ENCODE data around the gene ROR1. TPM values are rescaled to one million over a fixed set of nuclear protein-coding genes. Genes with fewer than 3 reads are reported as not detected.

ROR1 gene
- polyA plus RNA-seq, 1 experiment: 7.1 TPM

GRCh38 chr1:63787875-63788274 lies 14.1 kb downstream of the ROR1 start:
- POLR2A ChIA-PET: no interaction called here
- Histone ChIP-seq H3K4me3 (ENCODE audit: low read depth, low read length) (no peak overlapping the region), H3K27me3 (ENCODE audit: control insufficient read depth, insufficient read depth, low read length) (no peaks in the 10 kb centered on the region), H3K9me3 (ENCODE audit: control insufficient read depth, insufficient read depth, low read length) (no peaks in the 10 kb centered on the region), H3K27ac (ENCODE audit: low read depth, low read length) (no peak overlapping the region)
- CTCF ChIA-PET: interaction anchor here (0.7 kb wide), 1 partner anchor 121 kb away, joined by 4 read pairs; no protein-coding TSS in a partner anchor
- DNase-seq (ENCODE audit: low read depth, low spot score): no peak
- no peak for TF ChIP-seq CTCF (IDR thresholded peaks at IDR 0.05; ENCODE audit: low read depth, low read length)

- ChIA-PET POLR2A (no interaction called here), CTCF (no interaction called here)
- no peaks in the 10 kb centered on the region for H3K9me3 ChIP-seq (ENCODE audit: control insufficient read depth, insufficient read depth, low read length)
- no peak for DNase-seq (ENCODE audit: low read depth, low spot score)
- no peak overlapping the region for H3K27ac ChIP-seq (ENCODE audit: low read depth, low read length)
- no peak overlapping the region for H3K4me3 ChIP-seq (ENCODE audit: low read depth, low read length)
- H3K27me3 ChIP-seq (ENCODE audit: control insufficient read depth, insufficient read depth, low read length): no peaks in the 10 kb centered on the region
- no peak for TF ChIP-seq CTCF (IDR thresholded peaks at IDR 0.05; ENCODE audit: low read depth, low read length)
Observed at GRCh38 chr1:63789856-63790605, 16.2 kb downstream of the ROR1 start.

- no peak for TF ChIP-seq CTCF (IDR thresholded peaks at IDR 0.05; ENCODE audit: low read depth, low read length)
- H3K4me3 ChIP-seq (ENCODE audit: low read depth, low read length): no peak overlapping the region
- H3K27me3 ChIP-seq (ENCODE audit: control insufficient read depth, insufficient read depth, low read length): no peaks in the 10 kb centered on the region
- ChIA-PET CTCF (no interaction called here), POLR2A (no interaction called here)
- no peaks in the 10 kb centered on the region for H3K9me3 ChIP-seq (ENCODE audit: control insufficient read depth, insufficient read depth, low read length)
- no peak overlapping the region for H3K27ac ChIP-seq (ENCODE audit: low read depth, low read length)
- no peak for DNase-seq (ENCODE audit: low read depth, low spot score)
Observed at GRCh38 chr1:63790989-63791388, 17.2 kb downstream of the ROR1 start.

GRCh38 chr1:63792152-63792551 lies 18.3 kb downstream of the ROR1 start:
- no peak overlapping the region for H3K27ac ChIP-seq (ENCODE audit: low read depth, low read length)
- ChIA-PET POLR2A (no interaction called here), CTCF (no interaction called here)
- TF ChIP-seq CTCF (IDR thresholded peaks at IDR 0.05; ENCODE audit: low read depth, low read length): no peak
- DNase-seq (ENCODE audit: low read depth, low spot score): no peak
- H3K27me3 ChIP-seq (ENCODE audit: control insufficient read depth, insufficient read depth, low read length): no peaks in the 10 kb centered on the region
- H3K4me3 ChIP-seq (ENCODE audit: low read depth, low read length): no peak overlapping the region
- H3K9me3 ChIP-seq (ENCODE audit: control insufficient read depth, insufficient read depth, low read length): no peaks in the 10 kb centered on the region

- H3K27ac ChIP-seq (ENCODE audit: low read depth, low read length): no peak overlapping the region
- no peak for DNase-seq (ENCODE audit: low read depth, low spot score)
- no peaks in the 10 kb centered on the region for H3K9me3 ChIP-seq (ENCODE audit: control insufficient read depth, insufficient read depth, low read length)
- POLR2A ChIA-PET: no interaction called here
- no peaks in the 10 kb centered on the region for H3K27me3 ChIP-seq (ENCODE audit: control insufficient read depth, insufficient read depth, low read length)
- CTCF ChIA-PET: interaction anchor here (0.9 to 1.1 kb wide), 2 partner anchors 43 to 102 kb away, joined by 3 read pairs; no protein-coding TSS in a partner anchor
- H3K4me3 ChIP-seq (ENCODE audit: low read depth, low read length): no peak overlapping the region
- TF ChIP-seq CTCF (IDR thresholded peaks at IDR 0.05; ENCODE audit: low read depth, low read length): no peak
Observed at GRCh38 chr1:63793741-63794240, 20.0 kb downstream of the ROR1 start.
